ENCODE data around the gene FLAD1.

Gene FLAD1

DNA sequence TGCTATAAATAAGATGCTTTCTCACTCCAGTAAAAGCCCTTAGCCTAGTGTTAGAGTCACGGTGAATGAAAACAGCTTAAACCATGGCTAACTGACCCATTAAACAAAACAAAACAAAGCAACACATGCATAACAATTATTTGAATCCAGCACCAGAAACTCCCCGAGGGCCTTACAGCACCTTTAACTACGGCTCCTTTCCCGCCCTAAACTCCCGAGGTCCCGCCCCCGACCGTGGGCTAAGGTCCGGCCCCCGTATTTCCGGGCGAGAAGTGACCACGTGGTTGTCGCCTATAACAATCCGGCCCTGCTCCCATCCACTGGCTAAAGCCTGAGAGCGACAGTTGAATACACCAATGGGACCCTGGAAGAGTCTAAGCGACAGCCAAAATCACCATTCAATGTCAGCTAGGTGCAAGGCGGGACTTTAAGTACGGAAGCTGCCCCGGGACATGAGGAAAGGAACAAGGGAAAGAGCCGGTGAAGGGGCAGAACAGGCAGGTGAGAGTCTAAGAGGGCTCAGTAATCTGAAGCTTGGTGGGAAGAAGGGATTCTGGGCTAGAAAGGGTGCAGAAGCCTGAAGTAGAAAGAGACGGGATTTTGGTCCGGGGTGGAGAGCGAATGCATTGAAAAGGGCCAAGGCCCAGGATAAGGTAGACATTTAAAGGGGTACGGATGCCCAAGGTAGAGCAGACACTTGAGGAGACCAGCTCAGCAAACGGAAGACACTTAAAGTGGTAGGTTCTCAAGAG, at the start of gene FLAD1:
Gene FLAD1, plus strand, starts transcription at position 448 of the 752 bp plus-strand sequence. CDS start 351 bp downstream, outside the sequence.
- peak; percentile 98 for DNase-seq

GRCh38 chr1:154934358-154934948, 48.7 kb upstream of the FLAD1 start:
- DNase-seq: no peak

DNA sequence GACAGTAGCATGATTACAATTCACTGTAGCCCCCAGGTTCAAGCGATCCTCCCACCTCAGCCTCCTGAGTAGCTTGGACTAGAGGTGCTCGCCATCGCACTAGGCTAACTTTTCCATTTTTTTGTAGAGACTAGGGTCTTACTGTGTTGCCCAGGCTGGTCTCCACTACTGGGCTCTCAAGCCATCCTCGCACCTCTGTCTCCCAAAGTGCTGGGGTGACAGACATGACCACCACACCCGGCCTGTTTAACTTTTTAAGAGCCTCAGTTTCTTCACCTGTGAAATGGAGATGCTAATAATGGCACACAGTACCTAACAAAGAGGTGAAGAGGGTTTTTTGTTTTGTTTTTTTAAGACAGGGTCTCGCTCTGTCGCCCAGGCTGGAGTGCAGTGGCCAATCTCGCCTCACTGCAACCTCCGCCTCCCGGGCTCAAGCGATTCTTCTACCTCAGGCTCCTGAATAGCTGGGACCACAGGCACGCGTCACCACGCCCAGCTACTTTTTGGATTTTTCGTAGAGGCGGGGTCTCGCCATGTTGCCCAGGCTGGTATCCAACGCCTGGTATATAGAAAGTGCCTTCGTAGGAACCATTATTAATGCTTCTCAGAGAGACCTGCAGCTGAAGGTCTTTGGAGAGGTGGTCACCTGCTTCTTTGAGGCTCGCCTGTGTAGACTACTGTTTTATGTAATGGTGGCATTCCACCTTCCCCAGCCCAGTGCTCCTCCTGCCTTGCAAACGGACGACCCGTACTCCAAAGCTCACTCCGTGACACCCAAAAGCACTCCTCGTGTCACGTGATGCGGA, 47.2 kb upstream of the FLAD1 start:
- DNase-seq: peak; percentile 73

DNA sequence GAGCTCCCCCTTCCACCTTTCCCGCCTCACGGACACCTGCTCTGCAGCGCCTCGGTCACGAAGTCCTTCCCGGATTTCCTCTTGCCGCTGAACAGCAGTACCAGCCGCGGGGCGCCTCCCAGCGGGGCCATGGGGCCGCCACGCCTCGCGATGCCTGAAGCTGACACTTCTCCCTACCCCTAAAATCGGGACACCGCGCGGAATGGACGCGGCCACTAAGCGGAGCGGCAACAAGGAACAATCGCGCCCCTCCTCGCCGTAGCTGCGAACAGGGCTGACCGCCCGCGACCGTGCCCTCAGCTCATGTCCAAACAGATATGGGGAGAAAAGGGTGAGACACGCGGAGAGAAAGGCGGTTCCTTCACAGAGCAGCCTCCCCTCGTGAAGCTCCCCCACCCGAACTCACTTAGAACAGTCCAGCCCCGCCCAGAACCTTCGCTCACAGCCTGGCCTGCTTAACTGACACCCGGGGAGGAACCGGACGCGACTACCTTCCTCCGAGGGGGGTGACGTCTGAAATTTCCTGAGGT, 46.5 kb upstream of the FLAD1 start, which contains the start of gene PMVK:
Gene PMVK, minus strand, starts transcription at position 165 of the 530 bp plus-strand sequence. Its CDS starts 34 bp downstream, at position 131.
- peak; percentile 98 for DNase-seq

DNA sequence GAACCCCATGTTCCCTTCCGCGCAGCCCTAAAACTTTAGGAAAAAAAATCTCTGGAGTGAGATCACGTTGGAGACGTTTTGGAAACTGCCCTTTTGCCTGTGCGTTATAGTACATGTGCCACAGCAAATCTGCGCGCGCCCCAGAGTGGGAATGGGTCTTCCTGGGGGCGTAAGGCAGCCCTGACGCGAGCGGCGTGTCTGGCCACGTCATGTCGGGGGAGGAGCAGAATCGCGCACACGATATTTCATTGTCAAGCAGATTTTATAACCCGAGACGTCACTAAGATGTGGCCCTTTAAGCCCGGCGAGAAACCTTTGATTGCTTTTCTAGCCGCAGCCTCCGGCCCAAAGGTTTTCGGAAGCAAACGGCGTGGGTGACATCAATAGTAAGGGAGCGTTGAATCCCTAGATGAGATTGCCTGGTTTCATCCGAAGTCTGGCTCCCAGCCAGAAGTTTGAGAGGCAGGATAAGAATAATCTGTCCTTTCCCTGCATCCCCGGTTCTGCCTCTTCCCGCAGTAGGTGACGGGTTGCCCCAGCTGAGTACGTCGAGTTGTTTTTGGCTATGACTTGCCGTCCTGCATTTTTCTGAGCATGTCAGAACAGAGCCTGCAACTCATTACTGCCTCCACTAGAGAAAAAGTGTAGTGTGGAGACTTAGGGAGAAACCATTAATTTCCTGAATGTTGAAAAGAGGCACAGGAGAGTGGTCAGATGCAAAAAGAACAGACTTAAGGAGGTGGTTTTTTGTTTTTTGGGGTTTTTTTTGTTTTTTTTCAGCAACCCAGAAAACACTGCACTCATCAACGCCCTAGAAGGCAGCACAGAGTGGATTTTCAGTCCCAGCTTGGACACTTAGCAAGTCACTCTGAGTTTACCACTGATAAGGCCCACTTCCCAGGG, 45.8 kb upstream of the FLAD1 start:
- peak; percentile 95 for DNase-seq

GRCh38 chr1:154937988-154938386, 45.2 kb upstream of the FLAD1 start:
- DNase-seq: peak; percentile 60

- DNase-seq: no peak
Measured at GRCh38 chr1:154938604-154939399, 44.3 kb upstream of the FLAD1 start.

DNA sequence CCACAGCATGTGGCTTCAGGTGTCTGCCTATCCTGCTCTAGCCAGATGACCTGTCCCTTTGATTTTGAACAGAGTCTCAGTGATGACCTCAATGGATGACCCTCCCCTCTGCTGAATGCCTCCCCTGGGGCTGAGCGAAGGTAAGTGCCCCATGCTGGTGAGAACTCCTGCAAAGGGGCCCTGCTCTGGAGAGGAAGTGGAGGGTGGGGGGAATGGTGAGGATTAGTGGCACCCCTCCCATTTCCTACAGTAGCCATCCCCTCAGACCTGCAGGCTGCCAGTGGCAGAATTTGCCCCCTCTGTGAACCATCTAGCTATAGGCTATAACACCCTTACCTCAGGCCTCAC, 43.0 kb upstream of the FLAD1 start:
- DNase-seq: no peak

GRCh38 chr1:154940651-154941194, 42.4 kb upstream of the FLAD1 start:
- no peak for DNase-seq

- DNase-seq: no peak
Measured at GRCh38 chr1:154941333-154942013, 41.7 kb upstream of the FLAD1 start.

GRCh38 chr1:154943649-154944400, 39.3 kb upstream of the FLAD1 start:
- DNase-seq: peak; percentile 78

- DNase-seq: no peak
Measured at GRCh38 chr1:154944401-154945159, 38.6 kb upstream of the FLAD1 start.

- DNase-seq: no peak
Measured at GRCh38 chr1:154945160-154945961, 37.8 kb upstream of the FLAD1 start.

- no peak for DNase-seq
Measured at GRCh38 chr1:154945962-154946850, 36.9 kb upstream of the FLAD1 start.

DNA sequence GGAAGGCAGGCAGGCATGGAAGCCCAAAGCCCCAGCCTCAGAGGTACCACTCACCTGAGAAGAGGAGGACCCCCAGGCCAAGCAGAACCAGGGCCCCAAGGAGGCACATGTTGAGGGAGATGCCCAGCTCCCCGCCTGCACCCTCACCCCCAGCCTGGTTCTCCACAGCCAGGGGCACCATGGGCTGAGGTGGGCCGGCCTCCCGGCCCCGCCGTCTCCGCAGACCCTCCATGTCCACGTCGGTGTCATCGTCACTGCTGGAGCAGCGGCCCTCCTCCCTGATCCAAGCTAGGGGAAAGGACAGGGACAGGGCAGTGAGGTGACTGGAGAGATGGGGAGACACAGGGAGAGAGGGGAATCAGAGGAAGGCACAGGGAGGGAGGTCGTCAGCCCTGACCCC, 35.1 kb upstream of the FLAD1 start:
- DNase-seq: no peak

GRCh38 chr1:154951901-154952657, 31.1 kb upstream of the FLAD1 start:
- peak; percentile 89 for DNase-seq
